Activated T-cell treated with anti-CD3 and anti-CD28 coated beads, Interleukin-2, amount 50 U/mL, for 24 hours (primary cell): ENCODE measurements around the gene NFKB1.

Source experiments
- DNase-seq: peaks from one replicate; pipeline ENCODE4 v3.0.0-alpha.2; 2020
- H3K27ac Mint-ChIP-seq: 2 replicates; pipeline ENCODE4 v1.8.0; 2020; ENCODE audit warnings: mild to moderate bottlenecking, mixed read lengths
- H3K27me3 Mint-ChIP-seq: 2 replicates; pipeline ENCODE4 v1.8.0; 2020; ENCODE audit warnings: mixed read lengths
- H3K36me3 Mint-ChIP-seq: 2 replicates; pipeline ENCODE4 v1.8.0; 2020; ENCODE audit warnings: low read depth, mixed read lengths
- H3K4me1 Mint-ChIP-seq: 2 replicates; pipeline ENCODE4 v1.8.0; 2020; ENCODE audit warnings: low read depth, mixed read lengths
- H3K4me3 Mint-ChIP-seq: 2 replicates; pipeline ENCODE4 v1.8.0; 2020; ENCODE audit warnings: mild to moderate bottlenecking, moderate library complexity, mixed read lengths
- H3K9me3 Mint-ChIP-seq: 2 replicates; pipeline ENCODE4 v1.8.0; 2020; ENCODE audit warnings: mixed read lengths

The NFKB1 gene

DNA sequence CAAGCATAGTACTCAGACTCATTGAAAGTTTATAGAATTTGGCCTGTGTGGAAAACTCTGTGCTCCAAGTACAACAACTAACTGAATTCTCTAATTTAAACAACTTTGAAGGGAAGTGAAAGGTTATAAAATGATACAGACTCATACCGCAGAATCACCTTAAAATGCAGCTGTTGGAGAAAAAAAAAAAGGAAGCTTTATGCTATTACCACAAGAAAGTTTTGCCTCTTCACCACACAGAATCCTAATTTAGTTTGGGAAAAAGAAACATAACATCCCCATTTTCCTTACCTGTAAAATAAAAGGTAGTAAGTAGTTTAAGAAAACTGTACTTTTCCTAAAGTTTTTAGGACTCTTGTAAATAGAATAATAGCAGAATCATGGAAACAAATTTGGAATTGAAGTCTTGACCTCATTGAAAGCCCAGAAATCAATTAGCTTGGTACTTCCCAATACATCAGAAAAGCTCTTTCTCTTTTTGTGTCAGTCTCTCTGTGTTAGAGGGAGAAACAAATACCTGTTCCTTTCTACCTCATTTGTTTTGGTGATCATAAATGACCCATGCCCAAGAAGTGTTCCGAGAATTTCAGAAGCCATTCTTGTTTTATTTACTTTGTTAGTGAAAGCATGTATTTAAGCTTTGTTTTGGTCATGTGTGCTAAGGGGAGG is 78.8 kb downstream of the NFKB1 start:
- Mint-ChIP-seq H3K36me3 (peaks cover 98% of the 10 kb centered on the region), H3K27ac (peak overlapping the region; percentile 94)

DNA sequence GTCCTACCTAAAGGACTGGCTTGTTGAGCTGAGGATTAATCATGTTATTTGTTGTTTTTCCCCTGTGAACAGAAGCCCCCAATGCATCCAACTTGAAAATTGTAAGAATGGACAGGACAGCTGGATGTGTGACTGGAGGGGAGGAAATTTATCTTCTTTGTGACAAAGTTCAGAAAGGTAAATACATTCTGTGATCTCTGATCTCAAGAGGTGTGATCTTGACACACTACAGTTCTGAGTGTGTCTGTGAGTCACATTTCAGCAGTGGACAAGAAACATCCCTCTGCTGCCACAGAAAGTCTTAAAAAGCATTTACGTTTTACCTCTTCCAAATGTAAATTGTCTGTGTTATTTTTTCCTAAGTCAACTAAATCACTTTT is 79.3 kb downstream of the NFKB1 start:
- Mint-ChIP-seq H3K27ac (peak overlapping the region; percentile 94), H3K36me3 (peaks cover 98% of the 10 kb centered on the region), H3K4me1 (peaks cover 80% of the 10 kb centered on the region), H3K27me3 (no peaks in the 10 kb centered on the region), H3K9me3 (no peaks in the 10 kb centered on the region), H3K4me3 (peak overlapping the region; percentile 32)
- no peak for DNase-seq

More for the DNA sequence above, 78.8 kb downstream of the NFKB1 start:
- peak overlapping the region; percentile 32 for H3K4me3 Mint-ChIP-seq
- H3K9me3 Mint-ChIP-seq, result no peaks in the 10 kb centered on the region
- no peak for DNase-seq
- peaks cover 80% of the 10 kb centered on the region for H3K4me1 Mint-ChIP-seq
- H3K27me3 Mint-ChIP-seq, result no peaks in the 10 kb centered on the region

DNA sequence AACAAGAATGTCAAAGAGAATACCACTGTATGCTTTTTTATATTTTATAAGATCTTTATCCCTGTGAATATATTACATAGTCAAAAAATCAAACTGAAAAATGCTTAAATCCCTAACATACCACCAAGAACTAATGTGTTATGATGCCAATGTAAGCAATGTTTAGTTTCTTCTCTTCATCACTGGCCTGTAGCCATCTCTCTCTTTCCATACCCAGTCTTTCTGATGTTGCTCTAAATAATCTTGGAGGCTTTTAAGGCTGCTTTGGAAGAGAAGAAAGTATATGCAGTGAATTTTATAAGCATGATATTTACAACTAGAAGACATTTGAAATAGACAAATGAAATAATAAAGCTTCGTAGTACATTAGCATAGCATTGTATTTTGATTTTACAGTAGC is 82.9 kb downstream of the NFKB1 start:
- Mint-ChIP-seq H3K36me3 (peaks cover 99% of the 10 kb centered on the region), H3K4me1 (peaks cover 84% of the 10 kb centered on the region), H3K27ac (peak overlapping the region; percentile 74), H3K9me3 (no peaks in the 10 kb centered on the region), H3K27me3 (no peaks in the 10 kb centered on the region), H3K4me3 (no peak overlapping the region)
- DNase-seq, result no peak

DNA sequence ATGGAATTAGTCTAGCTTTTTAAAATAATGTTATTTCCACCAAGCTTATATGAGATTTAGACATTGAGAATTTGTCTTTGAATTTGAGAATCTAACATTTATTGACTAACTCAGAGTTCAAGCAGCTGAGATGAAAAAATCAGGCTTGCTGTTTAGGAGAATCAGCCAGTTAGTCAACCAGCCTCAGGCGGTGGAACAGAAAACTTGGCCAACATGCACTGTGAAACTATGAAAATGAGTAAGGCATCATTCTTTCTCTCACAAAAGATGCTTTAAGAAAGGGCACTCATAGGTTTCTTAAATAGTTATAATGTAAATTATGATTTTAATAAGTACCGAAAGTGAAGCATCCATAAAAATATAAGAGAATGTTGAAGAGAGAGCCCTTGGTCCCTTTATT is 84.2 kb downstream of the NFKB1 start:
- no peaks in the 10 kb centered on the region for H3K27me3 Mint-ChIP-seq
- DNase-seq, result no peak
- peaks cover 84% of the 10 kb centered on the region for H3K4me1 Mint-ChIP-seq
- H3K27ac Mint-ChIP-seq, result peak overlapping the region; percentile 93
- no peaks in the 10 kb centered on the region for H3K9me3 Mint-ChIP-seq
- peak overlapping the region; percentile 44 for H3K4me3 Mint-ChIP-seq
- H3K36me3 Mint-ChIP-seq, result peaks cover 100% of the 10 kb centered on the region

DNA sequence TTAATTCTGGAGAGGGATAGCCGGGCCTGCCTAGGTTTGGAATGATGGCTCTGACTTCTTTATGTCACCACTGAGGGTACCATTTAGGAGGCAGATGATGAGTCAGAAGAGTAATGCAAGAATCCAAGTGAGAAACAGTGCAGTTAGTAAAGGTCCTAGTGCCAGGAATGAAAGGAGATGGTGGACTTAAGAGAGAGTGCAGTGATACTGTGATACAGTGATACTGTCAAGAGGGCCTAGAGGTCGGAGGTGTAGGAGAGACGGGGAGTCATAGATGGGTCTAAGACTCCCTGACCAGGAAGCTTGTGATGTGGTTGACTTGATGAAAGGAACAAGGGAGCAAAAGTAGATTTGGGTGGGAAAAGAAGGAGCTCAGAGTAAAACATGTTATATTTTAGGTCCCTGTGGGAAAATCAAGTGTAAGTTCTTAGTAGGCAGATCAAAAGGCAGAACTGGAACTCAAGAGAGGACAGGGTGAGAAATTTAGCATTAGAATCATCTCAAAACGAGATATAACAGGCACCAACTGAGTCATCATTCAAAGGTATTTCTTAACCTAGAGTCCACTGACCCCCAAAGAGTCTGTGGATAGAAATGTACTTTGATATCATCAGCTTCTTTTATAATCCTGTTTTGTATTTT is 85.0 kb downstream of the NFKB1 start:
- DNase-seq, result no peak
- Mint-ChIP-seq H3K9me3 (no peaks in the 10 kb centered on the region), H3K36me3 (peaks cover 100% of the 10 kb centered on the region), H3K4me1 (peaks cover 86% of the 10 kb centered on the region), H3K27me3 (no peaks in the 10 kb centered on the region), H3K4me3 (peak overlapping the region; percentile 44), H3K27ac (peak overlapping the region; percentile 93)

DNA sequence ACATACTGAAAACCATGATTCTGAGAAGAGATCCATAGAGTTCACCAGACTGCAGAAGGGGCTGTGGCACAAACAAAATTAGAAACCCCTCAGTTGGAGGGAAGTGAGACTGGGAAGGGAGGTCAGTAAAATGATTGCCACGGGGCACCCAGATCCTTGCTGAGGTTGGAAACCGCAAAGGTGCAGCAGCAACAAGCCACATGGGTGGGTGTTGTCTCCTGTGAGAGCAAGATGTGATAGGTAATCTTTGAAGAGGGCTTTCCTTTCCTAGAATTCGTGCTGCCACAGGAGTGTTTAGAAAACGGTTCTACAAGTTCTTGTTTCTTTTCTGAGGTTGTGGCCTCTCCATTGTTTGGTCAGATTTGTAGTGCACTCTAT is 85.5 kb downstream of the NFKB1 start:
- no peaks in the 10 kb centered on the region for H3K9me3 Mint-ChIP-seq
- DNase-seq, result no peak
- H3K4me3 Mint-ChIP-seq, result peak overlapping the region; percentile 9
- H3K36me3 Mint-ChIP-seq, result peaks cover 100% of the 10 kb centered on the region
- H3K4me1 Mint-ChIP-seq, result peaks cover 88% of the 10 kb centered on the region
- H3K27me3 Mint-ChIP-seq, result no peaks in the 10 kb centered on the region
- peak overlapping the region; percentile 93 for H3K27ac Mint-ChIP-seq

DNA sequence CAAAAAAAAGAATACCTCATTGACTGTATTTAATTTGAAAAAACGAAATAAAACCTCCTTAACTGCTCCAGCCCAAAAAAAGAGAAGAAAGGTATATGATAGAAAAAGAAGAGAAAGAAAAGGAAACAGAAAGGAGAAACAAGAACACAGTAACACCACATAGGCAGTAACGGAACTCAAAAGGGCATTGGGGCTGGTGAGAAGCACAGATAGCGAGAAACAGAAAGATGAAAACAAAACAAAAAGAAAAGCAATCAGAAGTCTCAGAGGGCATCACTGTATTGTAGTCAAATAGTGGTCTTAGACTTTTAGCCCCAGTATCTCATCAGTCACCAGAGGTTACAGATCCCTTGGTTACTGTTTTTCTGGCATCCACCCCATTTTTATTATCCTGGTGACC is 88.6 kb downstream of the NFKB1 start:
- Mint-ChIP-seq H3K9me3 (no peaks in the 10 kb centered on the region), H3K27me3 (no peaks in the 10 kb centered on the region), H3K4me1 (peaks cover 95% of the 10 kb centered on the region), H3K27ac (peak overlapping the region; percentile 34), H3K4me3 (no peak overlapping the region), H3K36me3 (peaks cover 98% of the 10 kb centered on the region)
- no peak for DNase-seq

DNA sequence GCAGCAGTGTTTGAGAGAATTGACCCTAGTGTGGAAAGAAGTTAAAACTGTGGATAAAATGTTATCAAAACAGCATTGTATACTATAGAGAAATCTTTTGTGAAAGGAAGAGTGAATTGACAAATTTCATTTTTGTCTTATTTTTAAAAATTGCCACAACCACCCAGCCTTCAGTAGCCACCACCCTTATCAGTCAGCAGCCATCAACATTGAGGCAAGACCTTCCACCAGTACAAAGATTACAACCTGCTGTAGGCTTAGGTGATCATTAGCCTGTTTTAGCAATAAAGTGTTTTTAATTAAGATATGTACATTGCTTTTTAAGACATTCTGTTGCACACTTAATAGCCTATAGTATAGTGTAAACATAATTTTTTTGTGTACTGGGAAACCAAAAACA is 91.1 kb downstream of the NFKB1 start:
- H3K4me3 Mint-ChIP-seq, result no peak overlapping the region
- H3K9me3 Mint-ChIP-seq, result no peaks in the 10 kb centered on the region
- peak overlapping the region; percentile 72 for H3K27ac Mint-ChIP-seq
- peaks cover 98% of the 10 kb centered on the region for H3K36me3 Mint-ChIP-seq
- DNase-seq, result no peak
- H3K27me3 Mint-ChIP-seq, result no peaks in the 10 kb centered on the region
- H3K4me1 Mint-ChIP-seq, result peaks cover 92% of the 10 kb centered on the region

DNA sequence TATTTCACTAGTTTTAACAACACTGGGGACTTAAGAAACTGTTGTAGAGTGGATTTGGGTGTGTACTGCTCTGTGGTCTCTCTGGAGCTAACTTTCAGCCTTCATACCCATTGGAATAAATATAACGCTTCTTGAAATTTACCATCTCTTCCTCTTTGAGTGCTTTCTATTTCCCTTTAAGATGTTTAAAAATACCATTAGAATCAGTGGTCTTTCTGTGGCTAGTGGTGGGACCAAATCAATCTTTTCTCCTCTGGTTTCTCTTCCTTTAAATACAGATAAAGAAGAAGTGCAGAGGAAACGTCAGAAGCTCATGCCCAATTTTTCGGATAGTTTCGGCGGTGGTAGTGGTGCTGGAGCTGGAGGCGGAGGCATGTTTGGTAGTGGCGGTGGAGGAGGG is 92.0 kb downstream of the NFKB1 start:
- Mint-ChIP-seq H3K27me3 (no peaks in the 10 kb centered on the region), H3K4me3 (no peak overlapping the region), H3K4me1 (peaks cover 92% of the 10 kb centered on the region), H3K27ac (peak overlapping the region; percentile 72), H3K36me3 (peaks cover 98% of the 10 kb centered on the region), H3K9me3 (no peaks in the 10 kb centered on the region)
- no peak for DNase-seq

DNA sequence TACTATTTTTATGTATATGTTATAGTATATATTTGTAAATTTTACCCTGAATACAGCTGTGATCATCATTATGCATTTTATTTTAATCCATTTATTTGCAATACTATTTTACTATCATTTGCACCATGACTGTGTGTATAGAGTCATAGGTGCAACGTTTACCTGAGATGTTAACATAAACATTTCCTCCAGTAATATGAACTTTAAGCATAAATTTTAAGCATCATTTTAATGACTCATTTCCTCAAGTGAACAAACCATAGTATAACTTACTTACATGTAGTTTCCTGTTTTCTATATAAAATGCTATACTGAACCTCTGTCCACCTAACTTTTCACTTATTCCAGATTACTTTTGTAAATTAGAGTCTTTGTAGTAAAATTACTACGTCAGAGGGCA is 92.8 kb downstream of the NFKB1 start:
- H3K36me3 Mint-ChIP-seq, result peaks cover 96% of the 10 kb centered on the region
- no peaks in the 10 kb centered on the region for H3K9me3 Mint-ChIP-seq
- peaks cover 94% of the 10 kb centered on the region for H3K4me1 Mint-ChIP-seq
- peak overlapping the region; percentile 69 for H3K27ac Mint-ChIP-seq
- DNase-seq, result no peak
- H3K4me3 Mint-ChIP-seq, result no peak overlapping the region
- H3K27me3 Mint-ChIP-seq, result no peaks in the 10 kb centered on the region

DNA sequence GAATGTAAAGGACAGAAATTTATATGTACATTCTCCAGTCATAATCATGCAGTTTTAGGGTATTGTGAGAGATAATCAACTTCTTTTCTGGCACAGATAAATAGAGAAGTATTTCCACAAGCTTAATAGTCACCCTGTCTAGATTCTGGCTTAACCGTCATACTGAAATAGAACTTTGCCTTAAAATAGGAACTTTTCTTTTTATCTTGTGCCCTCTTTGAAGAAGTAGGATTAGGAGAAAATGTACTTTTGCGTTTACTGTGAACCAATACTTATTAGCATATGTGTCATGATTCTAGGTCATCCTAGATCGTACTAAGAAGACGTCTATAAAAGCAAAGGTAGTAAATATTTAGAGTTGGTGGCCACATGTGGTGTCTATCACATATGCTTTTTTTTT is 95.4 kb downstream of the NFKB1 start:
- Mint-ChIP-seq H3K9me3 (no peaks in the 10 kb centered on the region), H3K4me1 (peaks cover 90% of the 10 kb centered on the region)

DNA sequence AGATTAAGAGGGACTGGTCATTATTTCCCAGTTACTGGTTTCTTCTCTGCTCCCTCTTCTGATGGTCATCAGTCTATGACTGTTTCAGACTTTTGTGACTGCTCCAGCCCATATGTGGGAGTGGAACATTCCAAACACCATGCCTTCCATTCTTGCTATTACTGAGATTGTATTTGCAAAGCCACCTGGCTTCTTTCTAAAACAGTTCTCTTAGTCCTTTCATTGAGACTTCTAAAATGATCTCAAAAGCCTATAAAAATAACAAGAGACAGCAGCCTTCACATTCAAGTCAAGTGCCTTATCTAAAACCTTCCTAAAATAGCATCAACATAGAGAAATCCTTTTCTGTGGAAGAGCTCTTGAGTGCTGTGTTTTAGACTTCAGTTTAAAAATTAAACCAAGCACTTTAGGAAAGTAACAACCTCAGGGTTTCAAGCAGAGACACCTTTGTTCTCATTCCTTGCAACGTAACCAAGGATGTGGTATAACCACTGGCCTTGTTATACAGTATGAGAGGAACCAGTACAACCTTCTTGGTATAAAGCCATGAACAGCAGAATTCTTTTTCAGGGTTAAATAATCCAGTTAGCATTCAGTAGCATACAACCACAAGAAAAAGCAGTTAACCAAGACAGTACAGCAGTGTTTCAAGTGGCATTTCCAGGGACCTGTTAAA is 97.1 kb downstream of the NFKB1 start:
- H3K4me1 Mint-ChIP-seq, result peaks cover 78% of the 10 kb centered on the region
- H3K27me3 Mint-ChIP-seq, result no peaks in the 10 kb centered on the region
- H3K27ac Mint-ChIP-seq, result peak overlapping the region; percentile 94
- peak overlapping the region; percentile 31 for H3K4me3 Mint-ChIP-seq
- peaks cover 92% of the 10 kb centered on the region for H3K36me3 Mint-ChIP-seq
- DNase-seq, result no peak
- no peaks in the 10 kb centered on the region for H3K9me3 Mint-ChIP-seq

More for the DNA sequence above, 95.4 kb downstream of the NFKB1 start:
- H3K27ac Mint-ChIP-seq, result peak overlapping the region; percentile 82
- no peaks in the 10 kb centered on the region for H3K27me3 Mint-ChIP-seq
- peaks cover 95% of the 10 kb centered on the region for H3K36me3 Mint-ChIP-seq
- no peak overlapping the region for H3K4me3 Mint-ChIP-seq
- no peak for DNase-seq

DNA sequence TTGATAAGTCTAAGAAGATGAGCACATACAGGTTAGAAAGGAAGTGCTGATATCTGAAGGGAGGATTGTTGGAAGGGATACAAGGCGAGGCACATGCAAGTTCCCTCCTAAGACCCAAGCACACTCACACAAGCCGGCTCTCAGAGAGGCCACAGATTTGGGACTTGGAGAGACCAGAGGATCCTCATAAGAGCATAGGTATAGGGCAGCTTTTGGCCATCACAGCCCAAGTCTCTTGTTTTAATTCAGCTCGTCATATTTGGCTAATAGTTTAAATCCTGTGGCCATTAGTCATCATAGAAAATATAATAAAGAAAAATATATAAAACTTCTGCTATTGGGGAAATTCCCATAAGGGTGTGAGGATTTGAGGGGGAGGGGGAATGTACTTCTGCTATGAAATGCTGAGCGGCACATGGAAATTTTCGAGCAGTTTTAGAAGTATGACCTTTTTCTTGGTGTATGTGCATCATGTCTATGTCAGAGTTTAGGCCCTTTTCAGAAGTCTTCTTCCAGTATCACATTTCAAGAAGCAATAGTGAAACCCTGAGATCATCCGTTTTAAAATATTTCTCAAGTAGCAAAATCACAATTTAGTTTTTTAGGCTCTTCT is 97.7 kb downstream of the NFKB1 start:
- H3K27ac Mint-ChIP-seq, result peak overlapping the region; percentile 94
- H3K4me3 Mint-ChIP-seq, result peak overlapping the region; percentile 31
- no peaks in the 10 kb centered on the region for H3K9me3 Mint-ChIP-seq
- no peaks in the 10 kb centered on the region for H3K27me3 Mint-ChIP-seq
- H3K4me1 Mint-ChIP-seq, result peaks cover 78% of the 10 kb centered on the region
- no peak for DNase-seq
- peaks cover 94% of the 10 kb centered on the region for H3K36me3 Mint-ChIP-seq

DNA sequence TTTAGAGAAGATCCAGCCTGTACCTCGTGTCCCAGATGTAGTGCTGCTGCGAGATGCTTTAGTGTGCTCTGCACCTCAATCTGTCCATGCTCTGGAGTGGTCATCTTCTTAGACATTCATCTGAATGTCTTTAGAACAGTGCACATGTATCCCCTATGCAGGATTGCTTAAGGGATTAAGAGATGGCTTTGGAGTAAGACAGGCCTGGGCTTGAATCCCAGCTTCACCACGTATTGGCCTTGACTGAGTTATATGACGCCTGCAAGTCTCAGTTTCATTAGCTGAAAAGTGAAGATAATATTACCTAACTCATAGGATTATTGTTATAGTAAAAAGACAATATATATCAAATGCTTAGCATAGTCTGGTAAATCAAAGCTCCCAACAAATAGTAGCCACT is 98.3 kb downstream of the NFKB1 start:
- H3K27me3 Mint-ChIP-seq, result no peaks in the 10 kb centered on the region
- H3K27ac Mint-ChIP-seq, result peak overlapping the region; percentile 94
- no peak for DNase-seq
- peak overlapping the region; percentile 1 for H3K4me3 Mint-ChIP-seq
- no peaks in the 10 kb centered on the region for H3K9me3 Mint-ChIP-seq
- peaks cover 91% of the 10 kb centered on the region for H3K36me3 Mint-ChIP-seq
- peaks cover 75% of the 10 kb centered on the region for H3K4me1 Mint-ChIP-seq

DNA sequence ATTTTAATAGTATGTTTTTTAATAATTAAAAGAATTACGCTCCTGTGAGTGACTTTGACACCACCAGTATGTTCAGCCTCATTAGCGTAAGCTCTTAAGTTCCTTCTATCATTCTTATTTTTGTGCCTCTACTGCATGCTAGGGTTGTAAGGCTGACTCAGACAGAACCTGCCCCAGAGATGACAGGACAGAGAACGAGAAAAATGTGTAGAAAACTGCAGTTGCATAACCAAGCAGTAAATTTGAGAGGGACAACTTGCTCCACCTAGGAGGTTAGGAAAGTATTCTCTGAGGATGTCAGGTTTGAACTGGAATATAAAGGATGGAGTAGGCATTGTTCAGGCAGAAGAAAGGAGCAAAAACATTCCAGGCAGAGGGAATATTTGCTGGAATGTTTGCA is 98.7 kb downstream of the NFKB1 start:
- peaks cover 75% of the 10 kb centered on the region for H3K4me1 Mint-ChIP-seq
- DNase-seq, result no peak

More for the DNA sequence above, 98.7 kb downstream of the NFKB1 start:
- Mint-ChIP-seq H3K36me3 (peaks cover 91% of the 10 kb centered on the region), H3K27ac (peak overlapping the region; percentile 58), H3K9me3 (no peaks in the 10 kb centered on the region), H3K4me3 (no peak overlapping the region), H3K27me3 (no peaks in the 10 kb centered on the region)
